ENCODE data around the gene GNA12.

GRCh38 chr7:2886391-2886790 lies 42.3 kb upstream of the GNA12 start:
- TF ChIP-seq, protein P1, sequence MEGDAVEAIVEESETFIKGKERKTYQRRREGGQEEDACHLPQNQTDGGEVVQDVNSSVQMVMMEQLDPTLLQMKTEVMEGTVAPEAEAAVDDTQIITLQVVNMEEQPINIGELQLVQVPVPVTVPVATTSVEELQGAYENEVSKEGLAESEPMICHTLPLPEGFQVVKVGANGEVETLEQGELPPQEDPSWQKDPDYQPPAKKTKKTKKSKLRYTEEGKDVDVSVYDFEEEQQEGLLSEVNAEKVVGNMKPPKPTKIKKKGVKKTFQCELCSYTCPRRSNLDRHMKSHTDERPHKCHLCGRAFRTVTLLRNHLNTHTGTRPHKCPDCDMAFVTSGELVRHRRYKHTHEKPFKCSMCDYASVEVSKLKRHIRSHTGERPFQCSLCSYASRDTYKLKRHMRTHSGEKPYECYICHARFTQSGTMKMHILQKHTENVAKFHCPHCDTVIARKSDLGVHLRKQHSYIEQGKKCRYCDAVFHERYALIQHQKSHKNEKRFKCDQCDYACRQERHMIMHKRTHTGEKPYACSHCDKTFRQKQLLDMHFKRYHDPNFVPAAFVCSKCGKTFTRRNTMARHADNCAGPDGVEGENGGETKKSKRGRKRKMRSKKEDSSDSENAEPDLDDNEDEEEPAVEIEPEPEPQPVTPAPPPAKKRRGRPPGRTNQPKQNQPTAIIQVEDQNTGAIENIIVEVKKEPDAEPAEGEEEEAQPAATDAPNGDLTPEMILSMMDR (IDR thresholded peaks at IDR 0.05): no peak
- no peak for TF ChIP-seq POLR2A (IDR thresholded peaks at IDR 0.05)

Measured in vagina (tissue), 2 donors.